Measurements from ENCODE around the gene SCGN. TPM values are rescaled to one million over a fixed set of nuclear protein-coding genes. Genes with fewer than 3 reads are reported as not detected.

The SCGN gene
- total and polyA plus RNA-seq, 2 of the 4 experiments (the other 2 are of a cell fraction) = not detected

- no peak for TF ChIP-seq MAZ (IDR thresholded peaks at IDR 0.05; ENCODE audit: borderline replicate concordance, low read depth, low read length)
- TF ChIP-seq RCOR1 (IDR thresholded peaks at IDR 0.05; ENCODE audit: insufficient replicate concordance, low read length) = no peak
- no peak for TF ChIP-seq RAD21 (IDR thresholded peaks at IDR 0.05; ENCODE audit: low read length)
- TF ChIP-seq SMC3 (IDR thresholded peaks at IDR 0.05; ENCODE audit: low read depth, low read length) = no peak
- no peak for TF ChIP-seq RFX5 (IDR thresholded peaks at IDR 0.05; ENCODE audit: low read depth, low read length)
- no peak for TF ChIP-seq CEBPB (IDR thresholded peaks at IDR 0.05; ENCODE audit: low read depth, low read length)
- TF ChIP-seq FOS (IDR thresholded peaks at IDR 0.05; ENCODE audit: low read depth, low read length) = no peak
- TF ChIP-seq NFE2L2 (IDR thresholded peaks at IDR 0.05; ENCODE audit: low read depth, low read length) = no peak
- TF ChIP-seq ELK1 (IDR thresholded peaks at IDR 0.05; ENCODE audit: borderline replicate concordance, low read depth, low read length) = no peak
- no peak for TF ChIP-seq CTCF (conservative IDR thresholded peaks at IDR 0.05; ENCODE audit: low read depth, low read length)
- TF ChIP-seq BHLHE40 (IDR thresholded peaks at IDR 0.05; ENCODE audit: low read depth, low read length) = no peak
- TF ChIP-seq MAFK (IDR thresholded peaks at IDR 0.05; ENCODE audit: low read depth, low read length) = no peak
- TF ChIP-seq MXI1 (IDR thresholded peaks at IDR 0.05; ENCODE audit: borderline replicate concordance, low read depth, low read length) = no peak
- no peak for TF ChIP-seq POLR2A (IDR thresholded peaks at IDR 0.05; ENCODE audit: low read depth, low read length)
- Histone ChIP-seq H4K5ac (ENCODE audit: low read depth, low read length) (no peak overlapping the region), H3K14ac (replicated peaks; ENCODE audit: low read depth, low read length) (no peak overlapping the region), H4K8ac (ENCODE audit: low read depth in 2 of 2, low read length in 2 of 2) (no peak overlapping the region), H3K4me2 (ENCODE audit: low read depth, low read length) (no peak overlapping the region), H3K23ac (ENCODE audit: low read depth, low read length) (no peak overlapping the region), H2BK5ac (ENCODE audit: low read depth, low read length, poor library complexity, severe bottlenecking) (no peak overlapping the region), H3K36me3 (ENCODE audit: control insufficient read depth, insufficient read depth, low read length) (no peaks in the 10 kb centered on the region), H3K27ac (ENCODE audit: insufficient read depth, low read length) (no peak overlapping the region), H4K20me1 (ENCODE audit: insufficient read depth, low read length) (no peaks in the 10 kb centered on the region), H3K4me1 (ENCODE audit: control insufficient read depth, insufficient read depth, low read length) (no peaks in the 10 kb centered on the region), H3K4me3 (ENCODE audit: insufficient read depth, low read depth, low read length) (no peak overlapping the region), H3K9me3 (ENCODE audit: control insufficient read depth, insufficient read depth, low read length) (no peaks in the 10 kb centered on the region), H3K56ac (ENCODE audit: extremely low read depth, insufficient read depth, low read length) (no peak overlapping the region), H4K91ac (ENCODE audit: insufficient read depth, low read depth, low read length) (no peak overlapping the region), H3K27me3 (ENCODE audit: control insufficient read depth, insufficient read depth, low read length) (no peaks in the 10 kb centered on the region; the same call in 1 of the 2 replicates), H2BK120ac (ENCODE audit: low read depth, low read length) (no peak overlapping the region), H2AK5ac (ENCODE audit: low read depth, low read length) (no peak overlapping the region), H3K9ac (ENCODE audit: low read depth, low read length) (no peak overlapping the region), H2BK20ac (ENCODE audit: low read depth, low read length) (no peak overlapping the region), H2AFZ (replicated peaks; ENCODE audit: low read length, poor library complexity) (no peak overlapping the region), H3K9me1 (ENCODE audit: insufficient read depth, low read length) (no peaks in the 10 kb centered on the region), H3K4ac (ENCODE audit: low read depth, low read length) (no peak overlapping the region), H3K79me1 (ENCODE audit: low read depth in 1 of 2, low read length in 2 of 2) (no peaks in the 10 kb centered on the region), H2AK9ac (replicated peaks; ENCODE audit: low read depth, low read length, poor library complexity) (no peak overlapping the region), H2BK15ac (ENCODE audit: low read depth, low read length) (no peak overlapping the region), H3K18ac (ENCODE audit: low read depth, low read length) (no peak overlapping the region)
- CTCF ChIA-PET = no interaction called here
- DNase-seq (no peak), ATAC-seq (ENCODE audit: low read depth) (no peak)
- in situ Hi-C loops (cut with MboI; ENCODE audit: low sequenced_read_pairs) = no loop called here
- BruUV-seq (replicated peaks) = no TSS peak
- dilution Hi-C loops (cut with HindIII; ENCODE audit: low sequenced_read_pairs, unreplicated experiment) = no loop called here
- intact Hi-C loops (cut with micrococcal nuclease) = no loop called here
- no CpG with 5 or more reads among the region's 3 CpGs for WGBS, 2 experiments (ENCODE audit: extremely low coverage in 2 of 2, insufficient read length in 1 of 2)
- POLR2A ChIA-PET (ENCODE audit: unreplicated experiment) = no interaction called here
Observed at GRCh38 chr6:25641940-25642666, 9.9 kb upstream of the SCGN start.
